GM12801 (cell line): Measurements from ENCODE around the gene SND1.

Source experiments
- CTCF ChIP-seq: IDR thresholded peaks from one replicate; pipeline ENCODE4 v1.5.1; 2011; ENCODE audit warnings: control low read depth; ENCODE audit not compliant: insufficient read length; ENCODE audit errors: extremely low read depth

The SND1 gene

DNA sequence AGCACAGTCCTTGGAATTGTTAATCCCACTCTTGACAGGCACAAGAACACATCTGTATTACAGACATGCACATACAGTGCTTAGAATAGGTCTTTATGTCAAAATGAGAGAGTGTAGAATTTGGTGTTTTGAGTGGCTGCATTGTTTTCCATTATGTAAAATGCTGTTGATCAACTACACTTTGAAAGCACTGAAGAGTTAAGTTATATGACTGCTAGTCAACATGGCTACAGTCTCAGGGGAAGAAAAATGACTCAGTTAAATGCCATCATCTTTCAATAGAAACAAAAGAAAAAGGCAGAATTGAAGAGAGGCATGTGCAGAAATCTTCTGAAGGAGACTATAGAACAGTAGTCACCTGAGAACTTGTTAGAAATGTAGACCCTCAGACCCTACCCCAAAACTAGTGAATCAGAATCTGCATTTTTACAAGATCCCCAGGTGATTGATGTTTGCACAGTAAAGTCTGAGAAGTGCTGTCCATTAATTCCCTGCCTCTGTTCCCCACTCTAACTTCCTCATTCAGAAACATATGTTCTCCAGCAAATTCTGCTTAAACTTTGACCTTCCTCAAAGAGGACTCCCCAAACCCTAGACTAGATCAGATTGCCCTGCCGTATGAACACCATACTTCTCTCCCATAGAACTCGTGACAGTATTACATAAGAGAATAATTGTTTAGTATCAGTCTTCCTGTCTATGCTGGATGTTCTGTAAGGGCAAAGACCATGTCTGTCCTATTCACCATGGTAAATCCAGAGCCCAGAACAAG lies 16.0 kb downstream of the SND1 start:
- TF ChIP-seq CTCF, result no peak

DNA sequence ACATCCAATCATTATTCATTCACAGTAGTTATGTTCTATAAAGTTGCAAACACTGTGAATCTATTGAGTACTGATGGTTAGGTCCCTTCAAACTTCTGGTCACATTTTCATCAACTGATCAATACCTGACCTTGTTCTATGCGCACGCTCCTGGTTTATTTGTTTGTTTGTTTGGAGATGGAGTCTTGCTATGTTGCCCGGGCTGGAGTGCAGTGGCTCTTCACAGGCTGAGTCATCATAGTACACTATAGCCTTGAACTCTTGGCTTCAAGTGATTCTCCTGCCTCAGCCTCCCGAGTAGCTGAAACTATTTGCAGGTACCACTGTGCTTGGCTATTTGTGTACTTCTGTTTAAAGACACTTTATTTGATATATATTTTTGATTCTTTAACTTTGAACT lies 19.3 kb downstream of the SND1 start:
- no peak for TF ChIP-seq CTCF

GRCh38 chr7:127673902-127674301 lies 21.9 kb downstream of the SND1 start:
- no peak for TF ChIP-seq CTCF

GRCh38 chr7:127674361-127674760 lies 22.4 kb downstream of the SND1 start:
- TF ChIP-seq CTCF, result no peak

GRCh38 chr7:127675721-127676120 lies 23.7 kb downstream of the SND1 start:
- no peak for TF ChIP-seq CTCF

GRCh38 chr7:127677433-127678230 lies 25.6 kb downstream of the SND1 start:
- no peak for TF ChIP-seq CTCF

- TF ChIP-seq CTCF, result no peak
Observed at GRCh38 chr7:127678337-127678736, 26.3 kb downstream of the SND1 start.
